WTC11 (cell line): ENCODE results near the gene CDR2. TPM values are rescaled to one million over a fixed set of nuclear protein-coding genes. Genes with fewer than 3 reads are reported as not detected.

Source experiments
- ATAC-seq: fragments of 200-7000 bp; cut with Tn5 transposase; 2 replicates; pipeline ENCODE4 v1.10.0; 2021; ENCODE audit warnings: mild to moderate bottlenecking, moderate library complexity
- CTCF ChIA-PET: fragments of 300-600 bp; sonication (Branson Sonifier 250); formaldehyde crosslinking; loops from one replicate; lab custom pipeline; 2021; ENCODE audit warnings: antibody characterized with exemption; lab: Charles Lee
- POLR2A ChIA-PET: fragments of 350-600 bp; sonication (Branson Sonifier 250); formaldehyde crosslinking; loops from one replicate; lab custom pipeline; 2021; ENCODE audit warnings: antibody characterized with exemption; lab: Charles Lee
- DNase-seq: peaks from one replicate; pipeline ENCODE4 v3.0.0; 2021; ENCODE audit warnings: low spot score
- H3K27ac Mint-ChIP-seq: 2 replicates; pipeline ENCODE4 v1.8.0; 2021; ENCODE audit warnings: mixed read lengths
- H3K27me3 Mint-ChIP-seq: 2 replicates; pipeline ENCODE4 v1.8.0; 2021; ENCODE audit warnings: low read depth, mild to moderate bottlenecking, moderate library complexity, mixed read lengths
- H3K36me3 Mint-ChIP-seq: 2 replicates; pipeline ENCODE4 v1.8.0; 2021; ENCODE audit warnings: mixed read lengths
- H3K4me1 Mint-ChIP-seq: 2 replicates; pipeline ENCODE4 v1.8.0; 2022; ENCODE audit warnings: mixed read lengths
- H3K4me3 Mint-ChIP-seq: 2 replicates; pipeline ENCODE4 v1.8.0; 2021; ENCODE audit warnings: mild to moderate bottlenecking, moderate library complexity, mixed read lengths
- H3K9me3 Mint-ChIP-seq: 2 replicates; pipeline ENCODE4 v1.8.0; 2021; ENCODE audit warnings: mixed read lengths
- ARID4B ChIP-seq: sonication (generic); formaldehyde crosslinking; IDR thresholded peaks from 2 replicates; pipeline ENCODE4 v1.8.0; 2023; ENCODE audit warnings: missing genetic modification reagents, mild to moderate bottlenecking, borderline replicate concordance
- CTCF ChIP-seq: fragments of 200-600 bp; IDR thresholded peaks from 2 replicates; pipeline ENCODE4 v1.8.0; 2022; ENCODE audit warnings: antibody characterized with exemption
- EMX1 ChIP-seq: fragments of 250-450 bp; sonication (Bioruptor Pico); IDR thresholded peaks from 2 replicates; pipeline ENCODE4 v1.8.0; 2021; ENCODE audit warnings: mild to moderate bottlenecking
- FOXP1 ChIP-seq: sonication (generic); formaldehyde crosslinking; IDR thresholded peaks from 2 replicates; pipeline ENCODE4 v1.8.0; 2022; ENCODE audit warnings: missing genetic modification reagents, mild to moderate bottlenecking, moderate library complexity, borderline replicate concordance
- FOXP4 ChIP-seq: sonication (generic); formaldehyde crosslinking; IDR thresholded peaks from 2 replicates; pipeline ENCODE4 v1.8.0; 2022; ENCODE audit warnings: mild to moderate bottlenecking, missing genetic modification reagents
- NFE2L1 ChIP-seq: sonication (generic); formaldehyde crosslinking; IDR thresholded peaks from 2 replicates; pipeline ENCODE4 v1.8.1; 2023; ENCODE audit warnings: missing genetic modification reagents
- SMAD4 ChIP-seq: sonication (generic); formaldehyde crosslinking; IDR thresholded peaks from 2 replicates; pipeline ENCODE4 v1.8.0; 2022; ENCODE audit warnings: mild to moderate bottlenecking, missing genetic modification reagents
- ZNF232 ChIP-seq: sonication (generic); formaldehyde crosslinking; IDR thresholded peaks from 2 replicates; pipeline ENCODE4 v1.8.0; 2022; ENCODE audit warnings: mild to moderate bottlenecking, missing genetic modification reagents
- total RNA-seq: library from RNA; stranded (reverse); gene quantifications from 3 replicates; pipeline ENCODE4 v1.2.3, GENCODE V29; 2021
- TF ChIP-seq, protein P1 (sequence below): sonication (generic); formaldehyde crosslinking; conservative IDR thresholded peaks from 2 replicates; pipeline ENCODE4 v1.8.1; 2022; ENCODE audit warnings: mild to moderate bottlenecking, missing genetic modification reagents
- TF ChIP-seq, protein P2 (sequence below): fragments of 250-450 bp; sonication (Bioruptor Pico); IDR thresholded peaks from 2 replicates; pipeline ENCODE4 v1.8.0; 2021; ENCODE audit warnings: mild to moderate bottlenecking
- TF ChIP-seq, protein P3 (sequence below): fragments of 250-450 bp; sonication (Bioruptor Pico); IDR thresholded peaks from 2 replicates; pipeline ENCODE4 v1.9.0; 2021; ENCODE audit warnings: mild to moderate bottlenecking
- TF ChIP-seq, protein P4 (sequence below): sonication (generic); formaldehyde crosslinking; IDR thresholded peaks from 2 replicates; pipeline ENCODE4 v1.8.1; 2023; ENCODE audit warnings: mild to moderate bottlenecking, missing genetic modification reagents

CDR2 gene
- total RNA-seq, 1 experiment from 2014 or later = 40.9 TPM

DNA sequence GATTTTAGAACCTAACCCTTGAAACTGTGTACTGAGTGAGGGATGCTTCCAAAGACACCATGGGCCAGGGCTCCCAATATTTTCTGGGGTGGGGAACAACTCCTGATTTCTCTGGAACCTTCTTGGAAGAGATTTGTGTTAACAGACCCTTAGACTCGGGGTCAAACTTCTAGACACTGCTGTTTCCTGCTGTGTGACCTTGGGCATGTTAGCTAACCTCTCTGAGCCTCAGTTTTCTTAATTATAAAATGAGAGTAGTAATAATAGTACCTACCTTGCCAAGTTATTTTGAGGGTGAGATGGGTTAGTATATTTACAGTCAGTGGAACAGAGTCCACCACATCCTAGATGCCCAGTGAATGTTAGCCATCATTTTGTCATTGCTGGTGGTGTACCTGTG, 58.4 kb downstream of the CDR2 start:
- no peaks in the 10 kb centered on the region for H3K9me3 Mint-ChIP-seq
- ATAC-seq = no peak
- CTCF ChIA-PET = no interaction called here
- no peak overlapping the region for H3K27ac Mint-ChIP-seq
- no peaks in the 10 kb centered on the region for H3K4me1 Mint-ChIP-seq
- TF ChIP-seq, protein P1, sequence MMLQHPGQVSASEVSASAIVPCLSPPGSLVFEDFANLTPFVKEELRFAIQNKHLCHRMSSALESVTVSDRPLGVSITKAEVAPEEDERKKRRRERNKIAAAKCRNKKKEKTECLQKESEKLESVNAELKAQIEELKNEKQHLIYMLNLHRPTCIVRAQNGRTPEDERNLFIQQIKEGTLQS (CRISPR knock-in tag) = no peak
- TF ChIP-seq CTCF = no peak
- no peak for TF ChIP-seq SMAD4
- no peak for TF ChIP-seq NFE2L1 (CRISPR knock-in tag)
- TF ChIP-seq, protein P2, sequence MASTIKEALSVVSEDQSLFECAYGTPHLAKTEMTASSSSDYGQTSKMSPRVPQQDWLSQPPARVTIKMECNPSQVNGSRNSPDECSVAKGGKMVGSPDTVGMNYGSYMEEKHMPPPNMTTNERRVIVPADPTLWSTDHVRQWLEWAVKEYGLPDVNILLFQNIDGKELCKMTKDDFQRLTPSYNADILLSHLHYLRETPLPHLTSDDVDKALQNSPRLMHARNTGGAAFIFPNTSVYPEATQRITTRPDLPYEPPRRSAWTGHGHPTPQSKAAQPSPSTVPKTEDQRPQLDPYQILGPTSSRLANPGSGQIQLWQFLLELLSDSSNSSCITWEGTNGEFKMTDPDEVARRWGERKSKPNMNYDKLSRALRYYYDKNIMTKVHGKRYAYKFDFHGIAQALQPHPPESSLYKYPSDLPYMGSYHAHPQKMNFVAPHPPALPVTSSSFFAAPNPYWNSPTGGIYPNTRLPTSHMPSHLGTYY (CRISPR knock-in tag) = no peak
- TF ChIP-seq FOXP4 (CRISPR knock-in tag) = no peak
- TF ChIP-seq, protein P3, sequence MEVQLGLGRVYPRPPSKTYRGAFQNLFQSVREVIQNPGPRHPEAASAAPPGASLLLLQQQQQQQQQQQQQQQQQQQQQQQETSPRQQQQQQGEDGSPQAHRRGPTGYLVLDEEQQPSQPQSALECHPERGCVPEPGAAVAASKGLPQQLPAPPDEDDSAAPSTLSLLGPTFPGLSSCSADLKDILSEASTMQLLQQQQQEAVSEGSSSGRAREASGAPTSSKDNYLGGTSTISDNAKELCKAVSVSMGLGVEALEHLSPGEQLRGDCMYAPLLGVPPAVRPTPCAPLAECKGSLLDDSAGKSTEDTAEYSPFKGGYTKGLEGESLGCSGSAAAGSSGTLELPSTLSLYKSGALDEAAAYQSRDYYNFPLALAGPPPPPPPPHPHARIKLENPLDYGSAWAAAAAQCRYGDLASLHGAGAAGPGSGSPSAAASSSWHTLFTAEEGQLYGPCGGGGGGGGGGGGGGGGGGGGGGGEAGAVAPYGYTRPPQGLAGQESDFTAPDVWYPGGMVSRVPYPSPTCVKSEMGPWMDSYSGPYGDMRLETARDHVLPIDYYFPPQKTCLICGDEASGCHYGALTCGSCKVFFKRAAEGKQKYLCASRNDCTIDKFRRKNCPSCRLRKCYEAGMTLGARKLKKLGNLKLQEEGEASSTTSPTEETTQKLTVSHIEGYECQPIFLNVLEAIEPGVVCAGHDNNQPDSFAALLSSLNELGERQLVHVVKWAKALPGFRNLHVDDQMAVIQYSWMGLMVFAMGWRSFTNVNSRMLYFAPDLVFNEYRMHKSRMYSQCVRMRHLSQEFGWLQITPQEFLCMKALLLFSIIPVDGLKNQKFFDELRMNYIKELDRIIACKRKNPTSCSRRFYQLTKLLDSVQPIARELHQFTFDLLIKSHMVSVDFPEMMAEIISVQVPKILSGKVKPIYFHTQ (CRISPR knock-in tag) = no peak
- no peak for TF ChIP-seq FOXP1 (CRISPR knock-in tag)
- TF ChIP-seq, protein P4, sequence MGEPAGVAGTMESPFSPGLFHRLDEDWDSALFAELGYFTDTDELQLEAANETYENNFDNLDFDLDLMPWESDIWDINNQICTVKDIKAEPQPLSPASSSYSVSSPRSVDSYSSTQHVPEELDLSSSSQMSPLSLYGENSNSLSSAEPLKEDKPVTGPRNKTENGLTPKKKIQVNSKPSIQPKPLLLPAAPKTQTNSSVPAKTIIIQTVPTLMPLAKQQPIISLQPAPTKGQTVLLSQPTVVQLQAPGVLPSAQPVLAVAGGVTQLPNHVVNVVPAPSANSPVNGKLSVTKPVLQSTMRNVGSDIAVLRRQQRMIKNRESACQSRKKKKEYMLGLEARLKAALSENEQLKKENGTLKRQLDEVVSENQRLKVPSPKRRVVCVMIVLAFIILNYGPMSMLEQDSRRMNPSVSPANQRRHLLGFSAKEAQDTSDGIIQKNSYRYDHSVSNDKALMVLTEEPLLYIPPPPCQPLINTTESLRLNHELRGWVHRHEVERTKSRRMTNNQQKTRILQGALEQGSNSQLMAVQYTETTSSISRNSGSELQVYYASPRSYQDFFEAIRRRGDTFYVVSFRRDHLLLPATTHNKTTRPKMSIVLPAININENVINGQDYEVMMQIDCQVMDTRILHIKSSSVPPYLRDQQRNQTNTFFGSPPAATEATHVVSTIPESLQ = no peak
- TF ChIP-seq EMX1 (CRISPR knock-in tag) = no peak
- TF ChIP-seq ZNF232 (CRISPR knock-in tag) = no peak
- TF ChIP-seq ARID4B (CRISPR knock-in tag) = no peak
- TF ChIP-seq, all 79 proteins: peak for 0
- POLR2A ChIA-PET = no interaction called here
- Mint-ChIP-seq H3K4me3 (no peak overlapping the region), H3K27me3 (no peaks in the 10 kb centered on the region), H3K36me3 (peaks cover 54% of the 10 kb centered on the region)
- no peak for DNase-seq
